SJCRH30 (cell line): ENCODE measurements around the gene NMBR. TPM values are rescaled to one million over a fixed set of nuclear protein-coding genes. Genes with fewer than 3 reads are reported as not detected.
A peak's percentile ranks its signal among the peaks of the same experiment; 100 is the strongest.
"Not testable (repeated sequence)": the region's sequence is repeated elsewhere in the genome, so short reads cannot be mapped to it uniquely, and the experiment has no call there.

Experiments
- DNase-seq, 2 experiments: peaks; one replicate each; pipeline ENCODE4 v3.0.0-alpha.2; 2015 to 2020
- H3K27ac ChIP-seq: fragments of 250-450 bp; sonication (Bioruptor Pico); 2 replicates; pipeline ENCODE4 v1.5.1; 2020; ENCODE audit warnings: mild to moderate bottlenecking, moderate library complexity
- H3K27me3 ChIP-seq: fragments of 250-450 bp; sonication (Bioruptor Pico); 2 replicates; pipeline ENCODE4 v1.5.1; 2020; ENCODE audit warnings: mild to moderate bottlenecking, moderate library complexity
- H3K36me3 ChIP-seq: fragments of 250-450 bp; sonication (Bioruptor Pico); 2 replicates; pipeline ENCODE4 v1.5.1; 2020; ENCODE audit warnings: mild to moderate bottlenecking, moderate library complexity
- H3K4me1 ChIP-seq: fragments of 250-450 bp; sonication (Bioruptor Pico); 2 replicates; pipeline ENCODE4 v1.5.1; 2020; ENCODE audit warnings: mild to moderate bottlenecking, moderate library complexity
- H3K4me3 ChIP-seq: fragments of 250-450 bp; sonication (Bioruptor Pico); 2 replicates; pipeline ENCODE4 v1.5.1; 2020; ENCODE audit warnings: mild to moderate bottlenecking, moderate library complexity
- H3K9me3 ChIP-seq: fragments of 250-450 bp; sonication (Bioruptor Pico); replicated peaks from 2 replicates; pipeline ENCODE4 v1.5.1; 2020; ENCODE audit warnings: mild to moderate bottlenecking, moderate library complexity
- total RNA-seq: library from RNA; depleted of rRNA; stranded (reverse); fragments of >200 nt; shearing (Covaris generic); gene quantifications from 2 replicates; pipeline ENCODE4 v1.2.3, GENCODE V29; 2014

NMBR gene
- total RNA-seq, 1 experiment from 2014 or later: 0.16 TPM

DNA sequence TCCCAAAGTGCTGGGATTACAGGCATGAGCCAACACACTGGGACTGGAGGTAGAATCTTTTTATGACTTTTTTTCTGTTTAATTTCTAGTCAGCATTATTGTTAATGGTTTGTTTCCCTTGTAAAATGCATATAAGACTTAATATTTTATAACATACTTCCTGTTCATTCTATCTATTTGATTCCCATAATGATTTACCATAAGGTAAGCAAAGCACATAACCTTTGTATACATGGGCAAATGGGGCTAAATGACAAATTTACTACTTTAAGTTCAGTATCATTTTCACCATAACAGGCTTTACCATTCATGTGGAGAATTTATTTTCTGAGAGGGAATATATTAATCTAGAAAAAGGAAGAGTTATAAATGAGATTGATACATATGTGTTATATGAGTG is 24.4 kb upstream of the NMBR start:
- peaks cover 59% of the 10 kb centered on the region for H3K36me3 ChIP-seq
- H3K4me3 ChIP-seq: no peak overlapping the region
- H3K27me3 ChIP-seq: no peaks in the 10 kb centered on the region
- H3K27ac ChIP-seq: no peak overlapping the region
- H3K9me3 ChIP-seq: no peaks in the 10 kb centered on the region
- DNase-seq: no peak
- H3K4me1 ChIP-seq: no peaks in the 10 kb centered on the region

DNA sequence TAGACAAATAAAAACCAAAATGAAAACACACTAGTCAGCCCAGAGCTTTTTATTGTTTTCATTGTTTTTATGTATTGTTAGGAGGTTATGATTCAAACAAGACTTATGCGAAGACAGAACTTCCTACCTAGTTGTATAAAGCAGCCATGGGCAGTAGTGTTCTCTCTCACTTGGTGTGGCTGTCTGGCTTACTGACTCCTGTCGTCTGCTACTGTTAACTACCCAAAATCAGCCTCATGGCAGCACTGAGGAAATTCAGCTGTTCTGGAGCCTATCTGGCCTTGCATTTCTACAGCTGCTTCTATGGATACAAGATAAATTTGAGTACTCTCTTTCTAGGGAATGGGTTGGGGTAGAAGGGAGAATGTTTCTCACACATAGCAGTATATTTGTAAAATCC is 20.6 kb upstream of the NMBR start:
- no peak for DNase-seq
- Histone ChIP-seq H3K4me1 (no peaks in the 10 kb centered on the region), H3K27ac (no peak overlapping the region), H3K9me3 (no peaks in the 10 kb centered on the region), H3K27me3 (no peaks in the 10 kb centered on the region), H3K36me3 (peaks cover 36% of the 10 kb centered on the region), H3K4me3 (no peak overlapping the region)

DNA sequence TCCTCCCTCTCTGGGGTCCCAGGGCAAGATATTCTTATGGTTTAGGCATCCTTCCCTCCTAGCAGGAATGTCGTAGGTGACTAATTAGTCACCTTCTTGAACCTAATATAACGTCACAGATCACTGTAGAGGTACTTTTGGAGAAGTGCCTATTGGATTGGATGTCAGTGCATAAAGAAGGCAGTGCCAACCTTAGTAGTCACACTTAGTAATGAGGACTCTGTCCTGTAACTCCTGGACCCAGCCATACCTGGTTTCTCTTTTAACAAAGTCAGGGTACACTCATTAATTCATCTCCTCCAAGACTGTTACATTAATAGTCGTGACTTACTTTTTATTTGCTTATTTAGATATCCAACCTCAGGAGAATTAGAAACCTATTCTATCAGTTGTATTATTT is 20.1 kb upstream of the NMBR start:
- Histone ChIP-seq H3K36me3 (peaks cover 31% of the 10 kb centered on the region), H3K4me1 (no peaks in the 10 kb centered on the region)
- DNase-seq: no peak

DNA sequence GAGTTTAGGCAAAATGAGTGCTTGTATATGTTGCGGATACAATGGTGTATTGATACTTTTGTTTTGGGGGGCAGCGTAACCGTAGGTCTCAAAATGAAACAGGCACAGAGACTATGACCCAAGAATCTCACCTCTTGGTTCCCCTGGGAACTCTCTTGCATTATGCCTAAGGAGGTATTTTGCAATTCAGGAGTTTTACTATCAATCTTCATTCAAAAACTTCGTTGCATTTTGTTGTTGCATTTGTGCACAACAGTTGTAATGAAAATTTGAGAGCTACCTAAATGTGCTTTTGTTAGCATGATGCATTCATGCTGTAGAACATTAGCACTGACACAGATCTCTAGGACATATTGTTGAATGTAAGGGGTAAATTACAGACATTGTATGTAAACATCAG is 18.3 kb upstream of the NMBR start:
- H3K27me3 ChIP-seq: no peaks in the 10 kb centered on the region
- H3K4me3 ChIP-seq: no peak overlapping the region
- no peaks in the 10 kb centered on the region for H3K9me3 ChIP-seq
- H3K4me1 ChIP-seq: no peaks in the 10 kb centered on the region
- no peak overlapping the region for H3K27ac ChIP-seq
- H3K36me3 ChIP-seq: peaks cover 18% of the 10 kb centered on the region
- no peak for DNase-seq

More for the DNA sequence above, 20.1 kb upstream of the NMBR start:
- Histone ChIP-seq H3K27me3 (no peaks in the 10 kb centered on the region), H3K27ac (no peak overlapping the region), H3K4me3 (no peak overlapping the region), H3K9me3 (no peaks in the 10 kb centered on the region)

DNA sequence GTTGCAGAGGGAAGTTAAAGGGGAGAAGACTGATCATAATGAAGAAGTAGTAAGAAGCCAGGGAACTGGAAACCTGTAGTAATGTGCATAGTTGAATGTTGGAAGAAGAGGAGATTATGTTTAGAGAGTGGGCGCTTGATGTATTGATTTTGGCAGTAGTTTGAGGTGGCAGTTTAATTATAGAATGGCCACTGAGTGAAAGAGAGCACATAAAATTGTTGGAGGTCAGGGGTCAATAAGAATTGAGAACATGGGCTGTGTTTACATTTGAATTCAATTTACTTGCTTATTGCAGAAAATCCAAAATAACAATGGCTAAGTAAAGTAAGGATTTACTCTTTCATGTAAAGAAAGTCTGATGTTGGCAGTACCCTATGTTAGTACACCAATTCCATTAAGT is 15.9 kb upstream of the NMBR start:
- Histone ChIP-seq H3K36me3 (peaks cover 4% of the 10 kb centered on the region; the same call in 1 of the 2 replicates), H3K4me1 (no peaks in the 10 kb centered on the region), H3K27me3 (no peaks in the 10 kb centered on the region), H3K4me3 (no peak overlapping the region), H3K27ac (no peak overlapping the region), H3K9me3 (no peaks in the 10 kb centered on the region)
- no peak for DNase-seq

DNA sequence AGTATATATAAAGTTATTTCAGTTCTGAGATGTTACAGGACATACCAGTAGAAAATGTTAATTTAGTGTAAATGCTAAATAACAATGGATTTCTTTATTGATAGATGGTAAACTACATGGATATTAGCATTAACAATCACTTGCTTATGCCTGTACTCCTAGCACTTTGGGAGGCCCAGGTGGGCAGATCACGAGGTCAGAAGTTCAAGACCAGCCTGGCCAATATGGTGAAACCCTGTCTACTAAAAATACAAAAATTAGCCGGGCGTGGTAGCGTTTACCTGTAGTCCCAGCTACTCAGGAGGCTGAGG is 9.8 kb upstream of the NMBR start:
- DNase-seq, H3K27ac ChIP-seq, H3K4me1 ChIP-seq, H3K36me3 ChIP-seq, H3K4me3 ChIP-seq, H3K9me3 ChIP-seq, H3K27me3 ChIP-seq: not testable (repeated sequence)

DNA sequence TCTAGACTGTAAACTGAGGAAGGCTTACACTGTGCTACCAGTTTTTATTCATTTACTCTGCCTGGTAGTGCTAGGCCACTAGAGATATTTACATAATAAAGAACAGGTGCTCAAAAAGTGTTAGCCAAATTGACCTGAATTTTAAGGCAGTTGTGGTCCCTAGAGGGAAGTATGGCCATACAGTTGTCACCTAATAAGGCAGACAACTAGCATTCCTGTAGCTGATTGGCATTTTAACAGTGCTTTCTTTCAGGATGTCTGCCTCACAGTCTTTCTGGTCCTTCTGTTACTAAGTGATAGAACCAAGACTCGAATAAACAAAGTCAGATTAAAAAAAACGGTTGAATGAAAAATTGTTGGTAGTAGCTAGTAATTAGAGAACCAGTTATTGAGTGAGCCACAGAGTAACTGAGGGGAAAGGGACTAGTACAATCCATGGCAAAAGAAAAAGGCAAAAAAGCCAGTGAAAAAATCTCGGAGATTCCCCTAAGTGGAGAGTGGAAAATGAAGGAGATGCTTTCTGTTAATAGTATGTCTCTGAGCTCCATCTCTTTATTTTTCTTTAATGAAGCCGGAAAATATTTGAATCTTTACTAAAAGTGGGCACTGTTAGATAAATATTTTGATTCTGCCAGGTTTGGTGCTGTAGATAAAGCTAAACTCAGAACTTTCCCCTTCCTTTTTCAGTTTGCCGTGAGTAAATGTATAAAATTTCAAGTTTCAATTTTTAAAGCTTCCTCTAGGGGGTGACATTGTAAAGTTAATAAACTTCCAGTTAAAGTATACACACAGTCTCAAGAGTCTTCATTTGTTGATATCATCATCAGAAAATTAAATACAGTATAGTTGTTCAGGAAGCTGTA is 9.2 kb upstream of the NMBR start:
- Histone ChIP-seq H3K27ac (no peak overlapping the region), H3K4me3 (no peak overlapping the region), H3K36me3 (peaks cover 3% of the 10 kb centered on the region; the same call in 1 of the 2 replicates), H3K4me1 (no peaks in the 10 kb centered on the region), H3K9me3 (no peaks in the 10 kb centered on the region), H3K27me3 (no peaks in the 10 kb centered on the region)
- peak in 1 of 2 experiments; percentile 45 for DNase-seq

DNA sequence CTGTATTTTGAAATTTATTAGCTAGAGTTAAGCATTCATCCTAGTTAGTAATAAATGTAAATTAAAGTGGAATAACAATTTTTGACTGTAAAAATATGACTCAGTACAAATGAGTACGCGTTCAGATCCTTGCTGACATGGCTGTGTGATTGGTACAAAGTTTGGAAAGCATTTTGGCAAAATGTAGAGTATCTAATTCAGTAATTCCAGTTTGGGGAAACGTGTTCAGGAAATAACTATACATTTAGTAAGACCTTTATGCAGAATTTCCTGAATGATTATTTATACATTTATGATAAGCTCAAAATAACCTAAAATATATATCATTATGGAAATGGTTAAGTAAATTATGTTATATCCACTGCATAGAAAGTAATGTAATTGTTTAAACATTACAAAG is 8.2 kb upstream of the NMBR start:
- no peak for DNase-seq
- Histone ChIP-seq H3K36me3 (peaks cover 3% of the 10 kb centered on the region; the same call in 1 of the 2 replicates), H3K27ac (no peak overlapping the region), H3K27me3 (no peaks in the 10 kb centered on the region), H3K4me3 (no peak overlapping the region), H3K4me1 (no peaks in the 10 kb centered on the region), H3K9me3 (no peaks in the 10 kb centered on the region)

DNA sequence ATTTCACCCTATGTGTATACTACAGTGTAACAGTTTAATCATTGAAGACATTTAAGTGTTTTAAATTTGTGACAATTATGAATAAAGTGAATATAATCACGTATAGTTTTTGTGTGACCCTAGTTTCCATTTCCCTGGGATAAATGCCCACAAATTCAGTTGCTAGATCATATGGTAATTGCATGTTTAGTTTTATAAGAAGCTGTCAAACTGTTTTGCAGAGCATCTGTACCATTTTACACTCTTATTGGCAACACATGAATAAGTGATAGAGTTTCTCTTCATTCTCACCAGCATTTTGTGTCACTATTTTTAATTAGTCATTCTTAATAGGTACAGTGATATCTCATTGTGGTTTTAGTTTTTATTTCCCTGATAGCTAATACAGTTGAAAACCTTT is 7.4 kb upstream of the NMBR start:
- peaks cover 3% of the 10 kb centered on the region; the same call in 1 of the 2 replicates for H3K36me3 ChIP-seq
- no peak overlapping the region for H3K4me3 ChIP-seq
- DNase-seq: no peak
- no peak overlapping the region for H3K27ac ChIP-seq
- no peaks in the 10 kb centered on the region for H3K9me3 ChIP-seq
- no peaks in the 10 kb centered on the region for H3K27me3 ChIP-seq
- H3K4me1 ChIP-seq: no peaks in the 10 kb centered on the region

DNA sequence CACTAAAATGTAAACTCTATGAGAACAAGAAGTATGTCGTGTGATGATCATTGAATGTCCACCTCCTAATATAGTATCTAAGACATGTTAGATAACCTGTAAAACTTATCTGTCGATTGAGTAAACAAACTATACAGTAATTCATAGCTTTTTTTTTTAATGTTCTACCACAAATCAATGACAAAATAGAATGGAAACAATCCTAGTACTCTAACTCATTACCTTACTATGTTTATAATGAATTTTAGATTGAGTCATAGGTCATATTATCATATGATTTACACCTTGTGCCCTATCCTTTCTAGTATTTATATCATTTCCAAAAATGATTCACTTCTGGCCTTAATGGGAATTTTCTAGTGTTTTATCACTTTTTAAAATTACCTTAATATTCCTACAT is 6.3 kb upstream of the NMBR start:
- H3K4me1 ChIP-seq: peaks cover 2% of the 10 kb centered on the region; the same call in 1 of the 2 replicates
- no peak overlapping the region for H3K4me3 ChIP-seq
- peaks cover 3% of the 10 kb centered on the region; the same call in 1 of the 2 replicates for H3K36me3 ChIP-seq
- no peak overlapping the region for H3K27ac ChIP-seq
- DNase-seq: no peak
- H3K9me3 ChIP-seq: no peaks in the 10 kb centered on the region
- no peaks in the 10 kb centered on the region for H3K27me3 ChIP-seq

DNA sequence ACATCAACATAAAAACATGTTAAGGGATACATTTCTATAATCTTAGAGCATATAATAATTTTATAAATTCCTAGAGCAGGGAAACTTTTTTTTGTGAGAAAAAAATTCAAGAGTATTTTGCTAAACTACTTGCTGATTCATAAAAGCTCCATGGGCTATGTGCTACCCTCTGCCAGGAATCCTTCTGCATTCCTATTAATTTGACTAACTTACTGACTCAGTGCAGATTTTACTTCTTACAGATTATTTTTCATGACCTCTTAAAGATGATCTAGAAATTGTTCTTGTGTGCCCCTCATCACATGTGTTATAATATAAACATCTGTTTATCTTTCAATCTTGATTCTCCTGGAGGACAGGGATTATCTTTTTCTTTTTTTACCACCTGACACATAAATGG is 5.8 kb upstream of the NMBR start:
- Histone ChIP-seq H3K27me3 (no peaks in the 10 kb centered on the region), H3K4me3 (no peak overlapping the region), H3K9me3 (no peaks in the 10 kb centered on the region), H3K4me1 (peaks cover 6% of the 10 kb centered on the region), H3K36me3 (peaks cover 3% of the 10 kb centered on the region; the same call in 1 of the 2 replicates), H3K27ac (no peak overlapping the region)
- no peak for DNase-seq

DNA sequence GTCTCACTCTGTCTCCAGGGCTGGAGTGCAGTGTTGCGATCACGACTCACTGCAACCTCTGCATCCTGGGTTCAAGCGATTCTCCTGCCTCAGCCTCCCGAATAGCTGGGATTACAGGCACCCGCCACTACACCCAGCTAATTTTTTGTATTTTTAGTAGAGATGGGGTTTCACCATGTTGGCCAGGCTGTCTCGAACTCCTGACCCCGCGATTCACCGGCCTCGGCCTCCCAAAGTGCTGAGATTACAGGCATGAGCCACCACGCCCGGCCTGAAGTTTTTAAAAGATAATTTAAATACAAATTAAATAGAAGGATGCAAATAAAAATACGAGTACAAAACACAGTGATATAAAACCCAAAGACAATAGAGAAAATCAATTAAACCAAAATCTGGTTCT is 5.4 kb downstream of the NMBR start:
- H3K27ac ChIP-seq, H3K27me3 ChIP-seq, H3K36me3 ChIP-seq, DNase-seq, H3K4me3 ChIP-seq, H3K4me1 ChIP-seq, H3K9me3 ChIP-seq: not testable (repeated sequence)

DNA sequence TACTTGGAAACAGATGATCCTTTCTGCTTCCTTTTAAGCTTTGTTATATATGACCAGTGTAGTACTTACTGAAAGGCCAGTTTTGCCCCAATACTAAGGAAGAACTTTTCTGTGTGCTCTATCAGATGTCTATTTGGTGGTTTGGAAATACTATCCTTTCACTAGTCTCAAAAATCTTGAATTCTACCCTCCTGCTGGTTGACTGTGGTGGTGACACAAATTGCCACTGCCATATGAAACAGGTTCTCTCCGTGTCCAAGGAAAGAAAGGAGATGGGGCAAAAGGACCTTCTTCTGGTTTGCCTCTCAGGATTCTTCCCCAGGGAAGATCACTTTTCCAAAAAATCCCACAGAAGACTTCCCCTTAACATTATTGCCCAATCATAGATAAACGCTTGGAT is 8.0 kb downstream of the NMBR start:
- Histone ChIP-seq H3K9me3 (no peaks in the 10 kb centered on the region), H3K36me3 (no peaks in the 10 kb centered on the region), H3K4me3 (no peak overlapping the region)

DNA sequence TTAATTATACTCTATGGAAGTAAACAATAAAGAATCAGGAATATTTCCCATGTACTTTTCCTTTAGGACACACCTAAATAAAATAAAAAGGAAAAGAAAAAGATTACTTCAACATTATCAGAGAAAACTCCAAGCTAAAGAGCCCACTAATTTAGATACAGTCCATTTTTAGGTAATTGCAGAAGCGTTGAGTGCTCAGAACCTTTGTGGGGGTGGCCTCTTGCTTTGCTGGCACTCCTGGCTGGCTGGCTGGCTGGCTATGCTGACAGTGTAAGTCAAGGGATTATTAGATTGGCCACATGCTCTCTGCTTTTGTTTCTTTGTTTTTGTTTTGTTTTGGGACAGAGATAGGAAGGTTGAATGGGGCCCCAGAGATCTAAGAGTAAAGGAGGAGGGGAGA is 14.3 kb downstream of the NMBR start, which contains the start of gene GJE1:
TSS of gene GJE1 (plus strand) at position 301 of the 400 bp plus-strand sequence. CDS start 234 bp downstream, outside the sequence.
- no peaks in the 10 kb centered on the region for H3K4me1 ChIP-seq
- no peaks in the 10 kb centered on the region for H3K9me3 ChIP-seq
- DNase-seq: no peak
- H3K27ac ChIP-seq: no peak within 1 kb of the TSS
- no peak within 1 kb of the TSS for H3K4me3 ChIP-seq
- H3K36me3 ChIP-seq: no peaks in the 10 kb centered on the region
- no peaks in the 10 kb centered on the region for H3K27me3 ChIP-seq

More for the DNA sequence above, 8.0 kb downstream of the NMBR start:
- DNase-seq: no peak
- H3K4me1 ChIP-seq: no peaks in the 10 kb centered on the region
- H3K27ac ChIP-seq: no peak overlapping the region
- H3K27me3 ChIP-seq: no peaks in the 10 kb centered on the region

DNA sequence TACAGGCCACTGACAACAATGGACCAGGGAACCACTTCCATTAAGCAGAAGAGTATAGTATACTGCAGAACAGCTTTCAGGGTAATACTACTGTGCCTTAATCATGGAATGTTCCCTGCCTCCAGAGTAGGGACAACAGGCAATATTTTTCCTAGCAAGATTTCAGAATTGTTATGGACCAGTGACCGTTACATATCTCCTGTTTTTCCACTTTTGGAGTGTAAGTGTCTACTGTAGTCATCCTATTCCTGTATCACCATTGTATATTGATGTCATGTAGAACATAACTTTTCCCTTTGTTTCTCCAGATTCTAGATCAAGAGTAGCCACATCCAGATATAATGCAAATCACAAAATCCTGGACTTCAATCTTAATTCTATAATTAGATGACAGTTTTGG is 16.1 kb downstream of the NMBR start:
- Histone ChIP-seq H3K4me3 (no peak overlapping the region), H3K9me3 (no peaks in the 10 kb centered on the region), H3K27ac (no peak overlapping the region), H3K4me1 (no peaks in the 10 kb centered on the region), H3K27me3 (no peaks in the 10 kb centered on the region), H3K36me3 (no peaks in the 10 kb centered on the region)
- DNase-seq: no peak

DNA sequence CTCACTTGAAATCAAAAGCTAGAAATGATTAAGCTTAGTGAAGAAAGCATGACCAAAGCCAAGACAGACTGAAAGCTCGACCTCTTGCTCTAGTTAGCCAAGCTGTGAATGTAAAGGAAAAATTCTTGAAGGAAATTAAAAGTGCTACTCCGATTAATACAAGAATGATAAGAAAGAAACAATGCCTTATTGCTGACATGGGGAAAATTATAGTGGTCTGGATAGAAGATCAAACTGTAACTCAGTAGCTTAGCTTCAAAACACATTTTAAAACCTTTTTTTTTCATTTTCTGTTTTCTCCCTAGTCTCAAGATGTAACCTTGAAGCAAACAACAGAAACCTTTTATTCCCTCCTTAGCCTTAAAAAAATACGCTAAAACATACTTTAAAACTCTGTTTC is 25.6 kb downstream of the NMBR start:
- no peak for DNase-seq
- Histone ChIP-seq H3K27me3 (no peaks in the 10 kb centered on the region), H3K4me3 (no peak overlapping the region), H3K9me3 (no peaks in the 10 kb centered on the region), H3K4me1 (no peaks in the 10 kb centered on the region), H3K36me3 (no peaks in the 10 kb centered on the region), H3K27ac (no peak overlapping the region)
